Stimulated activated CD4-positive, alpha-beta T cell treated with anti-CD3 and anti-CD28 coated beads, Interleukin-4, amount 100 ng/mL, for 1 hour (primary cell): ENCODE measurements around the gene MAPK4.

ENCODE experiments used
- DNase-seq: peaks from one replicate; pipeline ENCODE4 v3.0.0-alpha.2; 2020

Gene MAPK4

GRCh38 chr18:50654658-50655550 lies 95.0 kb downstream of the MAPK4 start:
- no peak for DNase-seq

GRCh38 chr18:50656396-50656795 lies 96.5 kb downstream of the MAPK4 start:
- DNase-seq, result no peak

GRCh38 chr18:50656841-50657470 lies 97.1 kb downstream of the MAPK4 start:
- DNase-seq, result no peak

- no peak for DNase-seq
Measured at GRCh38 chr18:50658601-50659000, 98.7 kb downstream of the MAPK4 start.

- no peak for DNase-seq
Measured at GRCh38 chr18:50659091-50660003, 99.5 kb downstream of the MAPK4 start.

- DNase-seq, result no peak
Measured at GRCh38 chr18:50661013-50661412, 101.1 kb downstream of the MAPK4 start.

GRCh38 chr18:50662177-50662576 lies 102.3 kb downstream of the MAPK4 start:
- no peak for DNase-seq

GRCh38 chr18:50662775-50663383 lies 103.0 kb downstream of the MAPK4 start:
- DNase-seq, result no peak

- no peak for DNase-seq
Measured at GRCh38 chr18:50663626-50664441, 103.9 kb downstream of the MAPK4 start.

GRCh38 chr18:50665015-50665414 lies 105.1 kb downstream of the MAPK4 start:
- no peak for DNase-seq

- DNase-seq, result no peak
Measured at GRCh38 chr18:50665519-50665918, 105.6 kb downstream of the MAPK4 start.

- DNase-seq, result no peak
Measured at GRCh38 chr18:50666536-50666935, 106.6 kb downstream of the MAPK4 start.

GRCh38 chr18:50671376-50671775 lies 111.5 kb downstream of the MAPK4 start:
- DNase-seq, result no peak

GRCh38 chr18:50674307-50674980 lies 114.6 kb downstream of the MAPK4 start:
- DNase-seq, result no peak

GRCh38 chr18:50675043-50675442 lies 115.2 kb downstream of the MAPK4 start:
- no peak for DNase-seq

- DNase-seq, result no peak
Measured at GRCh38 chr18:50678651-50679050, 118.8 kb downstream of the MAPK4 start.

- no peak for DNase-seq
Measured at GRCh38 chr18:50679056-50679455, 119.2 kb downstream of the MAPK4 start.

- no peak for DNase-seq
Measured at GRCh38 chr18:50679656-50680055, 119.8 kb downstream of the MAPK4 start.

GRCh38 chr18:50680966-50681365 lies 121.1 kb downstream of the MAPK4 start:
- no peak for DNase-seq

- no peak for DNase-seq
Measured at GRCh38 chr18:50682852-50683251, 123.0 kb downstream of the MAPK4 start.

- DNase-seq, result no peak
Measured at GRCh38 chr18:50686409-50686808, 126.5 kb downstream of the MAPK4 start.
